Type B pancreatic cell (in vitro differentiated cells): Measurements from ENCODE around the gene PRDM10. TPM values are rescaled to one million over a fixed set of nuclear protein-coding genes. Genes with fewer than 3 reads are reported as not detected.

Experiments used
- DNase-seq: peaks from one replicate; pipeline ENCODE4 v3.0.0; 2021; ENCODE audit warnings: mixed read lengths; ENCODE audit not compliant: unreplicated experiment; ENCODE audit errors: extremely low spot score
- H3K27ac Mint-ChIP-seq: 2 replicates; pipeline ENCODE4 v1.8.0; 2021; ENCODE audit warnings: mild to moderate bottlenecking, mixed read lengths
- H3K27me3 Mint-ChIP-seq: 2 replicates; pipeline ENCODE4 v1.8.0; 2021; ENCODE audit warnings: mixed read lengths
- H3K36me3 Mint-ChIP-seq: 2 replicates; pipeline ENCODE4 v1.8.0; 2021; ENCODE audit warnings: mixed read lengths
- H3K4me1 Mint-ChIP-seq: one replicate; pipeline ENCODE4 v1.8.0; 2021; ENCODE audit warnings: mixed read lengths; ENCODE audit not compliant: unreplicated experiment
- H3K4me3 Mint-ChIP-seq: 2 replicates; pipeline ENCODE4 v1.8.0; 2021; ENCODE audit warnings: mild to moderate bottlenecking, mixed read lengths
- H3K9me3 Mint-ChIP-seq: 2 replicates; pipeline ENCODE4 v1.8.0; 2021; ENCODE audit warnings: mixed read lengths
- CTCF ChIP-seq: fragments of 200-600 bp; sonication (generic); conservative IDR thresholded peaks from 2 replicates; pipeline ENCODE4 v1.5.0; 2021; ENCODE audit warnings: antibody characterized with exemption, mild to moderate bottlenecking
- total RNA-seq: library from RNA; stranded (reverse); gene quantifications from 2 replicates; pipeline ENCODE4 v1.2.1, GENCODE V29; 2021; ENCODE audit warnings: low replicate concordance

Gene PRDM10
- total RNA-seq, 1 donor from 2014 or later: 13.4 TPM

DNA sequence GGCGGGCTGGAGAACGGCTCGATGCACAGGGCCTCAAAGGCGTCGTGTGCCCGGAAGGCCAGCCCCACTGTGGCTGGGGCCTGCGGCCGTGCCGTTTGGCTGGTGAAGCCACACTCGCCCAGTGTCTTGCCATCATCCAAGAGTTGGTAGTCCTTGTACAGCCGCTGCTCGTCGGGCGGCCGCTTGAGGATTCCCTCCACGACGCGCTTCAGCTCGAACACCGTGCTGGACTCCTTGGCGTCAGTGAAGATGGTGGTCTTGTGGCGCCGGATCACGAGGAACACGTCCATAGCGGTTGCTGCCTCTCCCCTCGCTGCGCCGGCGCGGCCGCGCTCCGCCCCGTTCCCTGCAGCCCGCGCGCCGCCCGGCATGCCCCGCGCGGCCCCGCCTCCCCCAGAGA is 30.3 kb upstream of the PRDM10 start:
- DNase-seq: no peak
- no peaks in the 10 kb centered on the region for H3K9me3 Mint-ChIP-seq
- TF ChIP-seq CTCF: no peak
- H3K27me3 Mint-ChIP-seq: no peaks in the 10 kb centered on the region
- H3K36me3 Mint-ChIP-seq: no peaks in the 10 kb centered on the region
- no peak overlapping the region for H3K4me3 Mint-ChIP-seq
- no peak overlapping the region for H3K27ac Mint-ChIP-seq
- peaks cover 5% of the 10 kb centered on the region for H3K4me1 Mint-ChIP-seq

GRCh38 chr11:130031945-130032344 is 29.3 kb upstream of the PRDM10 start:
- Mint-ChIP-seq H3K4me3 (no peak overlapping the region), H3K36me3 (no peaks in the 10 kb centered on the region), H3K9me3 (no peaks in the 10 kb centered on the region), H3K4me1 (peaks cover 5% of the 10 kb centered on the region), H3K27ac (no peak overlapping the region), H3K27me3 (no peaks in the 10 kb centered on the region)
- TF ChIP-seq CTCF: no peak
- DNase-seq: no peak

DNA sequence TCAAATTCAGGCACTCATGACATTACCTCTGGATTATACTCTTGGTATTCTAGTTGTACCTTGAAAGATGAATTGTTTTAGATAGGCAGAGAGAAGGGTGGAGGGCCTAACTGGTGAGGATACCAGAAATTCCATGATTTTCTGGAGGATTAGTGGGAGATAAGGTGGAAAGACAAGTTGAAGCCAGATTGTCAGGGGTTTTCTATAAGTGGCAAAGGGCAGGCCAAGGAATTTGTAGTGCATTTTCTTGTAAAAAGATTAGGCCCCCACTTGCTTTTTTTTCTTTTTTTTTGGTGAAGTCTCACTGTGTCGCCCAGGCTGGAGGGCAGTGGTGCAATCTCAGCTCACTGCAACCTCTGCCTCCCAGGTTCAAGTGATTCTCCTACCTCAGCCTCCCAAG is 28.4 kb upstream of the PRDM10 start:
- Mint-ChIP-seq H3K36me3 (no peaks in the 10 kb centered on the region), H3K27ac (no peak overlapping the region), H3K9me3 (no peaks in the 10 kb centered on the region), H3K27me3 (no peaks in the 10 kb centered on the region), H3K4me1 (peaks cover 5% of the 10 kb centered on the region), H3K4me3 (no peak overlapping the region)
- no peak for TF ChIP-seq CTCF
- DNase-seq: no peak

DNA sequence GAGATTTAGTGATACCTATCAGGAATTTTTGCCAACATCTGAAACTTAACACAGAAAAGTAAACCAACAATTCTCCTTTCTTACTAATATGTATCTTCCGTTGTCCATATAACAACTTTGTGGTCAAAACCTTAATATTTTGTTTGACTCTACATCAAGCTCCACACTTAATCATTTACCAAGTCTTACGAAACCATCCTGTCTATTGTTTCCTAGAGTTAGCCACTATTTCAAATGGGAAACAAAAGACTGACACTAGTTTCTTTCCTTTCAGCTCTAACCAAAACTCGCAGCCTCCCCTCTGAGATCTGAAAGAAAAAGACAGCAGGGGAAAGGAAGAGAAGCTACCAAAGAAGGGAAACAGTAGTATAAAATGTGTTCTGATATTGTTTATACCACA is 26.5 kb upstream of the PRDM10 start:
- no peaks in the 10 kb centered on the region for H3K36me3 Mint-ChIP-seq
- no peak for DNase-seq
- H3K9me3 Mint-ChIP-seq: no peaks in the 10 kb centered on the region
- H3K4me1 Mint-ChIP-seq: peaks cover 5% of the 10 kb centered on the region
- no peaks in the 10 kb centered on the region for H3K27me3 Mint-ChIP-seq
- no peak for TF ChIP-seq CTCF
- no peak overlapping the region for H3K27ac Mint-ChIP-seq
- no peak overlapping the region for H3K4me3 Mint-ChIP-seq

DNA sequence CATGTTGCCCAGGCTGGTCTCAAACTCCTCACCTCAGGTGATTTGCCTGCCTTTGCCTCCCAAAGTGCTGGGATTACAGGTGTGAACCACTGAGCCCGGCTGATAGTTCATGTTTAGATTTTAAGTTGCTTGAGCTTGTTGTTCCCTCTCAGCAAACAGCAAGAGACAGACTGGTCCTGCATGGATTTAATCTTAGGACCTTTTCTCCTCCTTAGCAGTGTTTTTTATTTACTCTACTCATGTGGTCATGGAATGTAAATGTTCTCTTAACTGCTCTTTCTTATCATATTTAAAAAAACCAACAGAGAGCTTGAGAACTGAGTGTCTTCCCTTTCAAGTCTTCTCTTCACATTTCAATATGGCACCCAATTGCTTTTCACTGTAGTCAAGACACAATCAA is 22.7 kb upstream of the PRDM10 start:
- no peak for DNase-seq
- Mint-ChIP-seq H3K36me3 (no peaks in the 10 kb centered on the region), H3K27ac (no peak overlapping the region), H3K9me3 (no peaks in the 10 kb centered on the region), H3K27me3 (no peaks in the 10 kb centered on the region), H3K4me1 (peaks cover 9% of the 10 kb centered on the region), H3K4me3 (no peak overlapping the region)
- TF ChIP-seq CTCF: no peak

DNA sequence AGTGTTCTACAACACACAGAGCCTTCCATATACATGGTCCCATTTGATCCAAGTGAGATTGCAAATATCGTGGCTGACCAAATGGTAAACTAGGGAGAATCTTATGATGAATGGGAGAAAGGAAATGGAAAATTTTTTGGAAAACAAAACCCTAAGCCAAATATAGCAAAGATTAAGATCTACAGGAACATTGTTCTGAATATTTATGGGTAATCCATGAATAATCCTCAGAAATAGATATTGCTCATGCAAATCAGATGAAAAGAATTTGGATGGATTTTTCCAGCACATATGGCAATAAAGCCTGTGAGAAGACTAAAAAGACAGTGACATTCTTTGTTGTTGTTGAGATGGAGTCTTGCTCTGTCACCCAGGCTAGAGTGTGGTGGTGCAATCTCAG is 21.7 kb upstream of the PRDM10 start:
- Mint-ChIP-seq H3K4me1 (peaks cover 9% of the 10 kb centered on the region), H3K36me3 (no peaks in the 10 kb centered on the region), H3K4me3 (no peak overlapping the region), H3K9me3 (no peaks in the 10 kb centered on the region), H3K27ac (no peak overlapping the region), H3K27me3 (no peaks in the 10 kb centered on the region)
- no peak for DNase-seq
- TF ChIP-seq CTCF: no peak
